H9 (cell line): ENCODE measurements around the gene STARD3. TPM values are rescaled to one million over a fixed set of nuclear protein-coding genes. Genes with fewer than 3 reads are reported as not detected.

Source experiments
- DNase-seq: peaks from one replicate; pipeline ENCODE4 v3.0.0-alpha.2; 2017
- H2AFZ ChIP-seq: one replicate; pipeline ENCODE4 v1.6.1; 2013; ENCODE audit warnings: mild to moderate bottlenecking, low read length, control low read depth, moderate library complexity
- H2AK5ac ChIP-seq: 2 replicates; pipeline ENCODE4 v1.6.1; 2013; ENCODE audit warnings: low read length, control low read depth, mixed read lengths; ENCODE audit not compliant: insufficient read length
- H2BK120ac ChIP-seq: one replicate; pipeline ENCODE4 v1.6.1; 2013; ENCODE audit warnings: low read depth, mild to moderate bottlenecking, low read length, control low read depth, inconsistent platforms; ENCODE audit not compliant: poor library complexity, severe bottlenecking
- H2BK12ac ChIP-seq: 2 replicates; pipeline ENCODE4 v1.6.1; 2013; ENCODE audit warnings: low read length, control low read depth, mixed read lengths, low read depth; ENCODE audit not compliant: insufficient read length
- H2BK15ac ChIP-seq: 2 replicates; pipeline ENCODE4 v1.6.1; 2013; ENCODE audit warnings: low read depth, low read length, control low read depth
- H2BK20ac ChIP-seq: one replicate; pipeline ENCODE4 v1.6.1; 2013; ENCODE audit warnings: low read depth, mild to moderate bottlenecking, low read length, control low read depth, inconsistent platforms; ENCODE audit not compliant: poor library complexity, severe bottlenecking
- H2BK5ac ChIP-seq: 2 replicates; pipeline ENCODE4 v1.6.1; 2013; ENCODE audit warnings: low read length, control low read depth, mixed read lengths; ENCODE audit not compliant: insufficient read length
- H3K14ac ChIP-seq: 2 replicates; pipeline ENCODE4 v1.6.1; 2013; ENCODE audit warnings: low read length, control low read depth; ENCODE audit not compliant: insufficient read depth
- H3K18ac ChIP-seq: 2 replicates; pipeline ENCODE4 v1.6.1; 2013; ENCODE audit warnings: low read depth, mild to moderate bottlenecking, mixed read lengths, low read length, control low read depth; ENCODE audit not compliant: insufficient read length
- H3K23ac ChIP-seq: 2 replicates; pipeline ENCODE4 v1.6.1; 2013; ENCODE audit warnings: low read length, control low read depth, mixed read lengths, low read depth; ENCODE audit not compliant: insufficient read length
- H3K23me2 ChIP-seq: 2 replicates; pipeline ENCODE4 v1.6.1; 2013; ENCODE audit warnings: low read depth, mild to moderate bottlenecking, mixed read lengths, low read length, control low read depth; ENCODE audit not compliant: insufficient read length, poor library complexity, severe bottlenecking
- H3K27ac ChIP-seq: 2 replicates; pipeline ENCODE4 v1.5.1; 2013; ENCODE audit warnings: low read length, control low read depth, mixed read lengths, low read depth; ENCODE audit not compliant: insufficient read length
- H3K27me3 ChIP-seq: 2 replicates; pipeline ENCODE4 v1.6.1; 2013; ENCODE audit warnings: low read length, control low read depth, inconsistent platforms; ENCODE audit not compliant: insufficient read depth
- H3K4ac ChIP-seq: 2 replicates; pipeline ENCODE4 v1.6.1; 2013; ENCODE audit warnings: low read depth, mild to moderate bottlenecking, control low read depth, inconsistent platforms, low read length, moderate library complexity
- H3K4me1 ChIP-seq: 2 replicates; pipeline ENCODE4 v1.6.1; 2013; ENCODE audit warnings: low read length, control low read depth, inconsistent platforms; ENCODE audit not compliant: insufficient read depth
- H3K4me2 ChIP-seq: 2 replicates; pipeline ENCODE4 v1.6.1; 2013; ENCODE audit warnings: low read length, control low read depth, mixed read lengths; ENCODE audit not compliant: insufficient read length, insufficient read depth
- H3K56ac ChIP-seq: 2 replicates; pipeline ENCODE4 v1.6.1; 2013; ENCODE audit warnings: low read depth, mild to moderate bottlenecking, mixed read lengths, low read length, control low read depth; ENCODE audit not compliant: insufficient read length
- H3K79me1 ChIP-seq: 2 replicates; pipeline ENCODE4 v1.6.1; 2013; ENCODE audit warnings: low read depth, mild to moderate bottlenecking, moderate library complexity, low read length, control low read depth, inconsistent platforms; ENCODE audit not compliant: insufficient read depth, poor library complexity, severe bottlenecking
- H3K79me2 ChIP-seq: 2 replicates; pipeline ENCODE4 v1.6.1; 2013; ENCODE audit warnings: low read length, control low read depth, inconsistent platforms; ENCODE audit not compliant: insufficient read depth
- H3K9ac ChIP-seq: 2 replicates; pipeline ENCODE4 v1.6.1; 2013; ENCODE audit warnings: low read length, control low read depth, mixed read lengths; ENCODE audit not compliant: insufficient read length; ENCODE audit errors: extremely low read depth
- H3K9me3 ChIP-seq: one replicate; pipeline ENCODE4 v1.6.1; 2013; ENCODE audit warnings: low read depth, low read length, inconsistent platforms; ENCODE audit not compliant: control insufficient read depth
- H3T11ph ChIP-seq: one replicate; pipeline ENCODE4 v1.6.1; 2013; ENCODE audit warnings: mild to moderate bottlenecking, low read length, control low read depth, inconsistent platforms
- H4K20me1 ChIP-seq: one replicate; pipeline ENCODE4 v1.6.1; 2013; ENCODE audit not compliant: control insufficient read depth, insufficient read length, insufficient read depth
- H4K5ac ChIP-seq: 2 replicates; pipeline ENCODE4 v1.6.1; 2013; ENCODE audit warnings: low read depth, mild to moderate bottlenecking, mixed read lengths, low read length, control low read depth; ENCODE audit not compliant: insufficient read length
- H4K8ac ChIP-seq: replicated peaks from 2 replicates; pipeline ENCODE4 v1.6.1; 2013; ENCODE audit warnings: low read length, control low read depth, mixed read lengths, low read depth; ENCODE audit not compliant: insufficient read length
- H4K91ac ChIP-seq: 2 replicates; pipeline ENCODE4 v1.6.1; 2013; ENCODE audit warnings: low read depth, mild to moderate bottlenecking, moderate library complexity, mixed read lengths, low read length, control low read depth; ENCODE audit not compliant: insufficient read length
- H3K27ac Mint-ChIP-seq, 3 experiments: 2 replicates in 2 of 3; 3 replicates in 1 of 3; pipeline ENCODE4 v1.8.0; 2020 to 2021; ENCODE audit warnings: mixed read lengths in 3 of 3, mild to moderate bottlenecking in 1 of 3, moderate library complexity in 1 of 3
- H3K27me3 Mint-ChIP-seq: 2 replicates; pipeline ENCODE4 v1.8.0; 2021; ENCODE audit warnings: low read depth, mild to moderate bottlenecking, moderate library complexity, mixed read lengths
- H3K36me3 Mint-ChIP-seq, 3 experiments: 2 replicates in 2 of 3; 3 replicates in 1 of 3; pipeline ENCODE4 v1.8.0; 2020 to 2021; ENCODE audit warnings: low read depth in 3 of 3, mixed read lengths in 3 of 3; ENCODE audit not compliant: insufficient read depth in 1 of 3
- H3K4me1 Mint-ChIP-seq, 2 experiments: 2 replicates each; pipeline ENCODE4 v1.8.0; 2020; ENCODE audit warnings: mixed read lengths in 2 of 2
- H3K4me3 Mint-ChIP-seq, 2 experiments: 2 replicates in 1 of 2; 3 replicates in 1 of 2; pipeline ENCODE4 v1.8.0; 2020 to 2021; ENCODE audit warnings: mild to moderate bottlenecking in 2 of 2, mixed read lengths in 2 of 2, moderate library complexity in 1 of 2
- H3K9me3 Mint-ChIP-seq, 2 experiments: 2 replicates in 1 of 2; 3 replicates in 1 of 2; pipeline ENCODE4 v1.8.0; 2020; ENCODE audit warnings: mild to moderate bottlenecking in 2 of 2, mixed read lengths in 2 of 2, moderate library complexity in 1 of 2
- CTCF ChIP-seq: fragments of 200-600 bp; sonication (generic); conservative IDR thresholded peaks from 3 replicates; pipeline ENCODE4 v1.8.0; 2021; ENCODE audit warnings: antibody characterized with exemption, mild to moderate bottlenecking
- WGBS: extraction: QIAGEN DNeasy Blood & Tissue Kit; methylation state at CpG from one replicate; pipeline ENCODE4 v1.1.7; 2013; ENCODE audit warnings: missing lambda C conversion rate, low lambda C conversion rate, mixed read lengths; ENCODE audit not compliant: insufficient read length; ENCODE audit errors: extremely low coverage; 5-methylcytosine and 5-hydroxymethylcytosine counted together
- total RNA-seq: library from RNA; stranded (reverse); gene quantifications from 2 replicates; pipeline ENCODE4 v1.2.1, GENCODE V29; 2021

The STARD3 gene
- total RNA-seq, 1 experiment from 2014 or later, result 51.3 TPM

- no peak overlapping the region for H2AK5ac ChIP-seq
- Mint-ChIP-seq H3K27ac (peak overlapping the region in 1 of 3 experiments; percentile 12; a peak in 1 of 7 replicates), H3K27me3 (peaks cover 30% of the 10 kb centered on the region), H3K36me3 (peaks cover 0 to 3% (median 0%) of the 10 kb centered on the region in 3 experiments; a peak in 2 of 7 replicates), H3K9me3 (no peaks in the 10 kb centered on the region; a peak in 1 of 5 replicates), H3K4me1 (peaks cover 31 to 33% of the 10 kb centered on the region in 2 experiments), H3K4me3 (no peak overlapping the region; a peak in 1 of 5 replicates)
- no peaks in the 10 kb centered on the region; the same call in 1 of the 2 replicates for H3K4me1 ChIP-seq
- no peak overlapping the region for H2BK12ac ChIP-seq
- H2AFZ ChIP-seq, result no peak overlapping the region
- no peak overlapping the region for H3K9ac ChIP-seq
- H4K91ac ChIP-seq, result no peak overlapping the region
- H4K5ac ChIP-seq, result no peak overlapping the region
- no peaks in the 10 kb centered on the region for H4K20me1 ChIP-seq
- H3K14ac ChIP-seq, result no peak overlapping the region
- no peak overlapping the region; the same call in 1 of the 2 replicates for H2BK15ac ChIP-seq
- TF ChIP-seq CTCF, result no peak
- H3K79me1 ChIP-seq, result no peaks in the 10 kb centered on the region
- no peaks in the 10 kb centered on the region; the same call in 1 of the 2 replicates for H3K27me3 ChIP-seq
- WGBS, result no CpG with 5 or more reads among the region's 13 CpGs
- no peak overlapping the region for H3K18ac ChIP-seq
- no peaks in the 10 kb centered on the region for H3K9me3 ChIP-seq
- no peak overlapping the region for H3K27ac ChIP-seq
- no peak overlapping the region for H3K23ac ChIP-seq
- H4K8ac ChIP-seq, result no peak overlapping the region
- H2BK120ac ChIP-seq, result no peak overlapping the region
- H3K23me2 ChIP-seq, result peaks cover 2% of the 10 kb centered on the region
- no peak overlapping the region for H3T11ph ChIP-seq
- no peak overlapping the region for H3K56ac ChIP-seq
- no peak overlapping the region for H2BK5ac ChIP-seq
- H3K4me2 ChIP-seq, result no peak overlapping the region
- DNase-seq, result no peak
- H2BK20ac ChIP-seq, result no peak overlapping the region
- H3K79me2 ChIP-seq, result no peaks in the 10 kb centered on the region
- H3K4ac ChIP-seq, result no peak overlapping the region
Measured at GRCh38 chr17:39673335-39674081, 36.6 kb downstream of the STARD3 start.
